ENCODE measurements around the gene ITPRID2.

The ITPRID2 gene

DNA sequence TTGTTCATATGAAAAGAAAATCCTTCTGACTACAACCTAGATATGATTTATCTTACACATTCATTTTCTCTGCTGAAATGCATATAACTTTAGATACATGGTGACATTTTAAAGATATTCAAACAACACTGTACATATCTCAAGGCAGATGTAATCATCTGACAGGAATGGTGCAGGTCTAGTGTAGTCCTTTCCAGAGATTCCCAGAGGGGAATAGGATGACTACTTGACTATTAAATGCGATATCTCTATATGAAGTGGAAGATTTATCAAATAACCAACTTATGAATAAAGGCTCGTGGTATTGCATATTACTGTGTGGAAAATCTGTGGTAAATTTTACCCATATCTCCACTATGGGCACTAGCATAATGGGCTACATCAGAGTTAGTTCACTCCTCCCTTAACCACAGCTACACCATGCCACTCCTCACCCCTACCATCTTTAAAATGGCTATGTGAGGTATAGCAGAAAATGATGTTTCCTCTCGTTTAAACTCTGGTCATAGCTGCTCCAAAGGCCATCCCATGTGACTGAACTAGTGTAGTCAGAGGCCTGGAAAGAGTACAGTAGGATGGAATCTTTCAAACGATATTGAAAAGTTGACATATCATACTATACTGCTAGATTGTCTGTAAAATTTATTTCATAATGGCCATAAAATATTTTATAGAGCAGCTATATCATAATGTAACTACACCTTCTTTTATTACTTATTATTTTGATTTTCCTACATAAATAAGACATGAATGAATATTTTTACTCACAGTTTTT, 9.1 kb upstream of the ITPRID2 start:
- no peak for DNase-seq

DNA sequence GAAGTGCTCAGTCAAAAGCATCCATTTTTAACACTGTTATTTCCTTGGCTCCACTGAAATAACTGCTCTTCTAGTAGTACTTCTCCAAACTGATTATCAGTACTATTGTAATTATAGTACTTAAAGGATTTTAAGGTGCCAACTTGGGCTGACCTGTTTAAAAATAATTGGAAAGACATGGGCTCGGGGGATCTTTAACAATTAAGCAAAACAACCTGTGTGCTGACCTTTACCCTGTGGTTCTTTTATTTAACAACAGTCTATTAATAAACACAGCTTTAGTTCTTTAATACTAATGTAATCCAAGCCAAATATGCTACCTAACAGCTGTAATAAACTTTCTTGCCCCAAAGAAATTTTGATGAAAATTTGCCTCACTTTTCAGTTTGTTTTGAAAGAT, 6.9 kb upstream of the ITPRID2 start:
- no peak for DNase-seq

DNA sequence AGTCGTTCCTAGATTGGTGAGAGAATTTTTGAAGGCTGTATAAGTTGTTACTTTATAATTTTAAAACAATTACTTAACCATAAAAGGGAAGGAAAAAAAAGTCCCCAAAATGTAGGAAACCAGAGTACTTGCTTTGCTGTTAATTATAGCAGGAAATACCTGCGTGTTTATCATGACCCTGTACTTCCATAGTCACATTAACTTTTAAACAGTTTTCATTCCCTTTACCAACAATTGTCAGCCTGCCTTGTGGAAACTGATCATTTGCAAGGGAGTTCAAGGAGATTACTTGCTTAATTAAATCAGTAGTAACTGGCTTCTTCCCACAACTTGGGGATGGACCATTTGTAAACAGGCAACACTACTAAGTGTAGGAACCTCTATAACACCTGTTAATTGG, 6.4 kb upstream of the ITPRID2 start:
- DNase-seq: no peak

- no peak for DNase-seq
These were observed 5.3 kb upstream of the ITPRID2 start for GRCh38 chr2:181886192-181886591.

- no peak for DNase-seq
These were observed 4.5 kb upstream of the ITPRID2 start for GRCh38 chr2:181887045-181887444.

GRCh38 chr2:181889776-181890175, 1.8 kb upstream of the ITPRID2 start:
- no peak for DNase-seq

DNA sequence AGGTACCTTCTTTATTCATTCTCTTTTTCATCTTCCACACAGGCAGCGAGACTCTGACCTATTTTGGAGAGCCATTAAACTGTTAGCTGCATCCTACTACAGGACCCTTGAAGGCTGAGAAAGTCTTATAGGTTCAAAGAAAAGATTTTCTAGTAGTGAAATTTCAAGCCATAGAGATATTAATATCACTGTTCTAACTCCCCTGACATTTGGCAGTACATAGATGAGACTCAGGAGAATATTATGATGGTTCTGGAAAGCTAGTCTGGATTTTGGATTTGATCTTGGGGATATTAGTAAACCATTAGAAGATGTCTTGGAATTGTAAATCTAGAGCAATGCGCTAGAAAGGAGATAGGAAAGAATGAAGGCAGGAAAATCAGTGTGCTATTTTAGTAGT, 1.3 kb upstream of the ITPRID2 start:
- DNase-seq: no peak

DNA sequence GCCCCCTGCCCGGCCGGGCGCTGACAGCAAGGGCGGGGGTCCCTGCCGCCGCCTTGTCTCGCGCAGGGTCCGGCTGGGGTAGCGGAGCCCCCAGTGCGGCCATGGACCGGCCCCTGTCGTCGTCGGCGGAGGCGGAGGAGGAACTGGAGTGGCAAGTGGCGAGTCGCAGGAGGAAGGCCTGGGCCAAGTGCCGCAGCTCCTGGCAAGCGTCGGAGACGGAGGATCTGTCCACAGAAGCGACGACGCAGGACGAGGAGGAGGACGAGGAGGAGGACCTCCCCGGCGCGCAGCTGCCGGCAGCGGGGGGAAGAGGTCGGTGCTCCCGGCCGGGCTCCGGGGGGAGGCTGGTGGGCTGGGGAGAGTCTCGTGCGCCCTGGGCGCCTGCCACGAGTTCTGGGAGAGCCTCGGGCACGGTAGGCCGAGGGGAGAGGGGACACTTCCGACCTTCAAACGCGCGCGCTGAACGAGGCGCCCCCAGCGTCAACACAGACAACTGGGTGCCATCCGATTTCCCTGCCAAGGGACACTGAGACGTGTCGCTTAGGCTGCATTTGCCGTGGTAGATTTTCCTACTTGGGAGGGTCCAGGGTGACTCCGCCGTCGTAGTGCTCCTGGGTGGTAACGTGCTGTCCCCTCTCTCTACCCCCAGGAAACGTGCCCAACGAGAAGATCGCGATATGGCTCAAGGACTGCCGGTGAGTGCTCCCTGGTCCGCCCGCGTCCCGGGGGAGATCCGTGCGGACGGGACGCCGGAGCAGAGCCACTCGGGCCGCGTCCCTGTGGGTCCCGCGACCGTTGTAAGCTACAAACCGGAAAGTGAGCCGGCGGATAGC, 652 bp downstream of the ITPRID2 start:
- DNase-seq: peak; percentile 45

DNA sequence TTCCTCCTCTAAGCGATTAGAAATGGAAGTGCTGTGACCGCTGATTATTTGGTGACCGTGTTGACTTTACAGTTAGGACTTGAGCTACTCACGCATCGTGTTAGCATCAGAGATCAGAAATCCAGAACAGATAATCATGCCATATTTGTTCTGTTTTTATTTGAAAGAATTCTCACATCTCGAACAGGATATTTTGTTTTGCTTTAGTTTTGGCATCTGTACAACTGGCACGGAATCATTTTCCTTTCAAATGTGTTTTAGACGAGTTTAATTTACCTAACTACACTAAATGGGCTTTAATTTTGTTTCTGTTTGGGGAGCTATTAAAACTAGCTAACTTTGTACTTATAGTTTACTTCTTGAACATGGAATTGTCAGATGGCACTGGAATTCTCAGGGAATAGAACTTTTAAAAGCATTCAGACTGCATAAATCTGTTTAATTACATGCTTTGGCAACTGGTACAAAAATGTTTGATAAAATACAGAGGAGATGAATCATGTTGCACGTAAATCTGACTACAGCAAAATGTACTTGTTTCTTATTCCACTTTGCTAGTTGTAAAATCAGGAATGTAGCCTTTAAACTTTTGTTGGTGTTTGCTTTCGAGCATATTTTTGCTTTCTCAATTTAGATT, 1.4 kb downstream of the ITPRID2 start:
- DNase-seq: peak; percentile 45

GRCh38 chr2:181894381-181894780, 2.9 kb downstream of the ITPRID2 start:
- no peak for DNase-seq

DNA sequence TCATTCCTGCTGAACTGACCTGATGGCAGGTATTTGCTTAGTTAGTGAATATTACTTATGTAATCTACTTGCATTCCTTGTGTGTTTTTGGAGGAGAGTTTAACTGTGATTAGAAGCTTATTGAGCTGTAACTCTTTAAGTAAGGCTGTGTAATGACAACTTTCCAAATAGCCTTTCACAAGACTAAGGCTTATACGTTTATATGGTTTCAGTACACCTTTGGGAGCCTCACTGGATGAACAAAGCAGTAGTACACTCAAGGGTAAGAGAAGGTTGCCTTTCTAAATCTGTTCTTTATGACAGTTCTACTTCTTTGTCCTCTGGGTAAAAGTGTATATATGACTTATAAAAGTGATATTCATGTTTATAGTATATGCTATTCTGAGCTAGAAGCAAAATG, 4.3 kb downstream of the ITPRID2 start:
- DNase-seq: no peak

DNA sequence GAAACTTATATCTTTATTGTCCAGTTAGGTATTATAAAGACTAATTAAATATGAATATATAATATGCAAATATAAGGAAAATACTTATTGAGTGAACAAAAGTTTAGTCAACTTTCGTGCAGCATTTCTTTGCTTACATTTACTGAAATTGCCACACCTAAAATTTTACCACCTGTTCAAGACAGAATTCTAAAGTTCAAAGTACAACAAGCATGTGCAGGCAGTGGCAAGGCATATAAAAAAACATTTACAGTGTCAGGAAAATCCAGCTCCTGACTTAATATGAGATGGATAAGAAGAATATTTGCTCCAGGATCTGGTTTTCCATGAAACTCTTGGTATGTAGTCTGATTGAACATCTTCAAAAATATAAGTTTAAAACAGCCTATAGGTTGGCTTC, 4.8 kb downstream of the ITPRID2 start:
- no peak for DNase-seq

- no peak for DNase-seq
These were observed 8.6 kb downstream of the ITPRID2 start for GRCh38 chr2:181900007-181900651.

GRCh38 chr2:181902625-181903024, 11.1 kb downstream of the ITPRID2 start:
- DNase-seq: no peak

GRCh38 chr2:181904022-181904632, 12.6 kb downstream of the ITPRID2 start:
- DNase-seq: no peak

DNA sequence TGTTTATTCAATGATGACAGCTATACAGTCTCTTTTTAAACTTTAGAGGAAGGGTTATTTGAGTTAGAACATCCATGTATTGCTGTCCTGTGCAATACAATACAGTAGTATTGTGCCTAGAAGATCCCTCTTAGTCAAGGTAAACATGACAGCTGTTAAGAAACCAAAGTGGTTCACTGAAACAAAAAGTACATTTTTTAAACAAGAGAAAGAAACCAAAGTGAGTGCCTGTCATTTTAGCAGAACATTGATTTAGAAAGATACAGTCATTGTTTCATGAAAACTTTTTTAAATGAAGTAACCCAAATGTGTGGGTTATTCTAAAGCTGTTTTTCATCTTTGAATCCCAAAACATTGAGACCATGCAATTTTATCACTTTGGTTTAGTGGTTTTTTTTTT, 15.5 kb downstream of the ITPRID2 start:
- DNase-seq: no peak

- DNase-seq: no peak
These were observed 16.1 kb downstream of the ITPRID2 start for GRCh38 chr2:181907635-181908034.

DNA sequence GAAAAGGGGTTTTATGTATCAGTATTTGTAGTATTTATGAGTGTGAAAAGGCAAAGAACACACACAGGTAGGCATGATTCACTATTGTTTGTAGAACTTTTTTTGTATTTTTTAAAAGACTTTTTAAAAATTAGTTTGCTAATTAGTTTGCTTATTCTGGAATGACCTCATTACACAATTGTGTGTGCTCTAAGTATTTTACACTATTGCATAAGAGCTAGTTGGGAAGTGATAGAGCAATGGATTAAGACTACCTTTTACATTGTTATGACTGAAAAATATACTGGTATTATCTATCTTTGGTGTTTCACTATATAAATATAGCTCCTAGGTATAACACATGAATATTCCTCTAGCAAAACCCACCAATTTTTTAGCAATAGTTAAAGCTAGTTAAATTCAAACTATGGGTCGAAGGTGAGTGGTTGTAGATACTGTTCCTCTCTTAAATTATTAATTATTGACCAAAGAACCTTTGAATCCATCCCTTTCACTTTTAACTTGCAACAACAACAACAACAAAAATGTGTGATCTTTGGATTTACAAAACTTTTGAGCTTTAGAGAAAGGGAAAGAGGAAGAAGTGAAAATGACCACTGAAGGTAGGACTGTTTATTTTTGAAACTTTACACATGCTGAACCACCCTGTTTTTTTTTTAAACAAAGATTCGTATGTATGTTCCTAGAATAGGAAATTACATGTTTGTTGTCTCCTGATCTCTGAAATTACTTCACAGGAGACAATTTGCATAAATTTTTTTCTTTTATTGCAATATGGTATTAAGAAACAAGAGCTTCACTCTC, 18.7 kb downstream of the ITPRID2 start:
- no peak for DNase-seq

- no peak for DNase-seq
These were observed 20.3 kb downstream of the ITPRID2 start for GRCh38 chr2:181911830-181912229.

GRCh38 chr2:181915102-181915501, 23.6 kb downstream of the ITPRID2 start:
- no peak for DNase-seq

DNA sequence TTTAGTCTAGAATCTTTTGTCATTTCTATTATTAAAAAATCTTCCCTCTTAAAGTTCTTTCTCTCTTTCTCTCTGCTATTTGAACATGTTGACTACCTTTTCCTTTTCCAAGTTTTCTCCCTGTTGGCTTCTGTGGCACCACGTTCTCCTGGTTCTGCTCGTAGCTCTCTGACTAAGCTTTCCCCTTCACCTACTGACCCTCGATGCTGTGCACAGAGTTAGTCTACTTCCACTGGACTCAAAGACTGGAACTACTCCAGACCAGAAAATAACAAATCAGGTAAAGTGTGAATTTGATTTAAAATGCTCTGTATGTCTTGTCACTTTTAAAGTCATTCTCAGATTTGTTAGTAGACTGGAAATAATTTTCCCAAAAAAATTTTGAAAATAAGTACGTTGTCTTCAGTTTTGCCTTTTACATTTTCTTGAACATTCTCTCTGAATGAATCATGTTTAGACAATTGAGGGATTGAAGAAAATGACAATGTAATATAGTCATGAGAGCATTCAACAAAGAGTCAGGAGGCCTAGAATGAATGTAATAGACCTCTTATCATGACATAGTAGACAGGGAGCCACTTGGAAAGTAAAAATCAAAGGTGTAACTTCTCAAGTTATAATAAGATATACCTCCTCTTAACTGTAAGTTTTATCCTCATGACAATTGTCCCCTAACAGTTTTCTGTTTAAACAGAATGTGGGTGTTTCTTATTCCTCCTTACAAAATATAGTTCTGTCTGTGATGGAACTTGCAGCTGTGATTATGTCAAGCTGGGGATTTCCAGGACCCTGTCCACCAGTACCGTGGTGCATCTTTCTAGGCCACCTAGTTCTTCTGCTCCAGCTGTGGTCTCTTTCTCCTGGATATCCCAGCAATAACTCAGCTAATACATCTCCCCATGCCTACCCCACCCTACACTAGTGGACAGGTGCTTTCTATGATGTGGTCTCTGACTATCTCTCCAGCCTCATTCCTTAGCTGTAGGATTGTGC, 25.5 kb downstream of the ITPRID2 start:
- DNase-seq: no peak
